ENCODE measurements around the gene PPY.

GRCh38 chr17:43974382-43975266 is 32.3 kb upstream of the PPY start:
- no peak for TF ChIP-seq CTCF (IDR thresholded peaks at IDR 0.05)
- TF ChIP-seq POLR2A (IDR thresholded peaks at IDR 0.05): no peak
- TF ChIP-seq EP300 (IDR thresholded peaks at IDR 0.05): no peak
